Measurements from ENCODE around the gene HOOK2. TPM values are rescaled to one million over a fixed set of nuclear protein-coding genes. Genes with fewer than 3 reads are reported as not detected.

HOOK2 gene
- total RNA-seq, 1 donor from 2014 or later = 26.8 TPM

GRCh38 chr19:12784394-12784870, 9.1 kb upstream of the HOOK2 start:
- H3K27me3 Mint-ChIP-seq (ENCODE audit: unreplicated experiment) = no peaks in the 10 kb centered on the region
- peaks cover 42% of the 10 kb centered on the region for H3K4me1 Mint-ChIP-seq (ENCODE audit: unreplicated experiment)
- DNase-seq (ENCODE audit: extremely low spot score, unreplicated experiment) = no peak

GRCh38 chr19:12783849-12784393, 8.6 kb upstream of the HOOK2 start:
- no peaks in the 10 kb centered on the region for H3K27me3 Mint-ChIP-seq (ENCODE audit: unreplicated experiment)

More at GRCh38 chr19:12784394-12784870, 9.1 kb upstream of the HOOK2 start:
- H3K27ac Mint-ChIP-seq (ENCODE audit: unreplicated experiment) = no peak overlapping the region
- H3K36me3 Mint-ChIP-seq (ENCODE audit: unreplicated experiment) = no peaks in the 10 kb centered on the region
- no peaks in the 10 kb centered on the region for H3K9me3 Mint-ChIP-seq (ENCODE audit: unreplicated experiment)
- no peak for TF ChIP-seq CTCF (IDR thresholded peaks at IDR 0.05)
- no peak overlapping the region for H3K4me3 Mint-ChIP-seq (ENCODE audit: unreplicated experiment)

GRCh38 chr19:12783291-12783848, 8.0 kb upstream of the HOOK2 start:
- H3K27ac Mint-ChIP-seq (ENCODE audit: unreplicated experiment) = no peak overlapping the region
- H3K27me3 Mint-ChIP-seq (ENCODE audit: unreplicated experiment) = no peaks in the 10 kb centered on the region
- TF ChIP-seq CTCF (IDR thresholded peaks at IDR 0.05) = no peak
- H3K36me3 Mint-ChIP-seq (ENCODE audit: unreplicated experiment) = no peaks in the 10 kb centered on the region
- H3K4me3 Mint-ChIP-seq (ENCODE audit: unreplicated experiment) = peak overlapping the region; percentile 62
- no peak for DNase-seq (ENCODE audit: extremely low spot score, unreplicated experiment)
- H3K4me1 Mint-ChIP-seq (ENCODE audit: unreplicated experiment) = peaks cover 42% of the 10 kb centered on the region
- H3K9me3 Mint-ChIP-seq (ENCODE audit: unreplicated experiment) = no peaks in the 10 kb centered on the region

More at GRCh38 chr19:12783849-12784393, 8.6 kb upstream of the HOOK2 start:
- no peak for DNase-seq (ENCODE audit: extremely low spot score, unreplicated experiment)
- no peaks in the 10 kb centered on the region for H3K36me3 Mint-ChIP-seq (ENCODE audit: unreplicated experiment)
- H3K9me3 Mint-ChIP-seq (ENCODE audit: unreplicated experiment) = no peaks in the 10 kb centered on the region
- no peak overlapping the region for H3K27ac Mint-ChIP-seq (ENCODE audit: unreplicated experiment)
- peaks cover 42% of the 10 kb centered on the region for H3K4me1 Mint-ChIP-seq (ENCODE audit: unreplicated experiment)
- TF ChIP-seq CTCF (IDR thresholded peaks at IDR 0.05) = no peak
- H3K4me3 Mint-ChIP-seq (ENCODE audit: unreplicated experiment) = peak overlapping the region; percentile 62

GRCh38 chr19:12782424-12783290, 7.3 kb upstream of the HOOK2 start:
- peaks cover 40% of the 10 kb centered on the region for H3K4me1 Mint-ChIP-seq (ENCODE audit: unreplicated experiment)

More at GRCh38 chr19:12782424-12783290, 7.3 kb upstream of the HOOK2 start:
- Mint-ChIP-seq H3K36me3 (ENCODE audit: unreplicated experiment) (no peaks in the 10 kb centered on the region), H3K4me3 (ENCODE audit: unreplicated experiment) (peak overlapping the region; percentile 70), H3K9me3 (ENCODE audit: unreplicated experiment) (no peaks in the 10 kb centered on the region), H3K27me3 (ENCODE audit: unreplicated experiment) (no peaks in the 10 kb centered on the region), H3K27ac (ENCODE audit: unreplicated experiment) (peak overlapping the region; percentile 85)
- no peak for TF ChIP-seq CTCF (IDR thresholded peaks at IDR 0.05)
- DNase-seq (ENCODE audit: extremely low spot score, unreplicated experiment) = no peak
